HK-2 (cell line): Measurements from ENCODE around the gene HPS3.

ENCODE experiments used
- DNase-seq: peaks from one replicate; pipeline ENCODE4 v3.0.0-alpha.2; 2018; ENCODE audit not compliant: unreplicated experiment

HPS3 gene

DNA sequence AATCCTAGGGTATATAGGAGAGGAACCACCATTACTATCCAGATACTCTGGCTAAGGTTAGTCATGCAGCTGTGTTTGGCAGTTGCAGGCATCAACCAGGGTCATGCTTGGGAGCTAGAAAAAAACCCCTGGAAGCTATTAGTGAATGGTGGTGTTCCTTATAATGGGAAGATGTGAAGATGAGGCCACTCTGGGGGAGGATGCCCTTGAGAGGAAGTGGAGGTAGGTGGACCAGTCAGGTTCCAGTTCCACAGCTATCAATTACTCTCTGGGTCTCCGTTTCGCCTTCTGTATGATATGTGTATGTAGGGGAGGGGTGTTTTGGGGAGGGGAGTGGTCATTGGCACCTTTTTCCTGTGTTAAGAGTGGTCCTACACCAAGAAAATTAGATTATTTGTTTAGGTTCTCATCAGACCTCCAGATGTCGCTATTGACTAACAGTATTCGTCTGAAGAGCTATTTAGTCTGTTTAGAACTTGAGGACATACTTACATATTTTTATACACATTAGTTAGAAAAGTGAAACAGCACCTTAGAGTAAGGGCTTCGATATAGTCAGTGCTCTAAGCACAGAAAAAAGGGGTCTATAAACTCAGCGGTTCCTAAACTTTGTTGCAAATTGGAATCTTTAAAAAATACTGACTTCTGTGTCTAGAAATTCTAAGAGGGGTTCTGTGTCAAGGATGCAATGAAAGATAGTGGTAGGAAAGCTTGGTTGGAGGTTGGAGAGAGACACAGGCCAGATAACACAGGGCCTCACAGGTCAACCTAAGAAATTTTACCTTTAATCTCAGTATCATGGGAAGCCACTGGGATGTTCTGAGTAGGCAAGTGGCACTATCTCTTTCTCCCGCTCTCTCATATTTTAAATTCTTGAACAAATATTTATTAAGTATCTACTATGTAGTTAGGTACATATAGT lies 9.1 kb upstream of the HPS3 start:
- DNase-seq, result no peak

DNA sequence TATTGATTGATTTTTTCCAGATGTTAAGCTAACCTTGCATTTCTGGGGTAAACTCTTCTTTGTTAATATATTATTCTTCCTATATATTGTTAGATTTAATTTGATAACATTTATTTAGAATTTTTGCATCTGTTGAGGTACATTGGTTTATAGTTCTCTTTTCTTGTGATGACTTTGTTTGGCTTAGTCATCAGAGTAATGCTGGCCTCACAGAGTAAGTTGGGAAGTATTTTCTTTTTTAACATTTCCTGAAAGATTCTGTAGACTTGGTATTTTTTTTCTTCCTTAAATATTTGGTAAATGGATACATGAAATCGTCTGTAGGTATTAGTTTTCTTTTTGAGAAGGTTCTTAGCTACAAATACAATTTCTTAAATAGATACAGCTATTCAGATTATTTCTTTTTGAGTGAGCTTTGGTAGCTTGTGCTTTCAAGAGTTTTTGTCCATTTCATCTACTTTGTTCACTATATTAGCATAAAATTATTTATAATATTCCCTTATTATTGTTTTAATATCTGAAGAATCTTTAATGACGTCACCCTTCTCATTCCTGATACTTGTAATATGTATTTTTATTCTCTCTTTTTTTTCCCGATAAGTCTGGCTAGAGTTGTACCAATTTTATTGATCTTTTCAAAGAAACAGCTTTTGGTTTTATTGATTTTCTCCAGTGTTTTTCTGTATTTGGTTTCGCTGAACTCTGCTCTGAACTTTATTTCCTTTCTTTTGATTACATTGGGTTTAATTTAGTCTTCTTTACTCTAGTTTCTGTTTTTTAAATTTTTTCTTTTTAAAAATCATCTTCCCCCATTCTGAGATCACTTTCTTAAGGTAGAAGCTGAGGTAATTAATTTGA lies 6.5 kb upstream of the HPS3 start:
- DNase-seq, result no peak

DNA sequence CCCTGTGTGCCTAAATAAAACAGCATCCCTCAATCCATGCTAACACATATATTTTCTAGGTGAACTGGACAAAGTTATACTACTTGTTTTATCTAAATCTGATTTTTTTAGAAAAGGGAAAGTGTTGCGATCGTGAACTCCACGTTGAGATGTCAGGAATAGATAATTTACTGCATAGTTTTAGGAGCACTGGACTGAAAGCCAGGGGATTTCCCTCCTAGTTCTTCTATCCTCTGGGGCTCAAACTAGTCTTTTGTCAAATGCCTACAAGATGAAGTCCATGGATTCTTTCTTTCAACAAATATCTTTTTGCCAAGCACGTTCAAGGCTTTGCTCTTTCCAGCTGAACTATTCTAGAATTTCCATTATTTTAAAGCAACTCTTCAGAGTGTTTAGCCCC lies 617 bp upstream of the HPS3 start:
- DNase-seq, result no peak

GRCh38 chr3:149131589-149131988 lies 2.2 kb downstream of the HPS3 start:
- DNase-seq, result no peak

DNA sequence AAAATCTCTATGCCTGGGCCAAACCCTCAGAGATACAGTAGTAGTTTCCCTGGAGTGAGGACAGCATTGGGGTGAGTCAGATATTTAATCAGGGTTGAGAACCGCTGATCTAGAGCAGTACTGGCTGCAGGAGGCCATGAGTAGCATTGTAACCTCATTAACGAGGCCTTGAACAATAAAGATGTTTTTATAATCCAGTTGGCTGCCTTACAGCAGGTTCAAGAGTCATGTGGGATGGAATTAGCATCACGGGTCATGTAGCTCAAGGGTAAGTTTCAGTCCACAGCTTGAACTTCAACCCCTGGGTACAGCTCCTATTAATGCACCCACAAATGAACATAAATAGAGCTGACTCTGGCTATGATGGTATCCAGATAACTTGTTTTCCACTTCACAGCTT lies 5.1 kb downstream of the HPS3 start:
- no peak for DNase-seq

- no peak for DNase-seq
These were observed 13.2 kb downstream of the HPS3 start for GRCh38 chr3:149142682-149143081.

DNA sequence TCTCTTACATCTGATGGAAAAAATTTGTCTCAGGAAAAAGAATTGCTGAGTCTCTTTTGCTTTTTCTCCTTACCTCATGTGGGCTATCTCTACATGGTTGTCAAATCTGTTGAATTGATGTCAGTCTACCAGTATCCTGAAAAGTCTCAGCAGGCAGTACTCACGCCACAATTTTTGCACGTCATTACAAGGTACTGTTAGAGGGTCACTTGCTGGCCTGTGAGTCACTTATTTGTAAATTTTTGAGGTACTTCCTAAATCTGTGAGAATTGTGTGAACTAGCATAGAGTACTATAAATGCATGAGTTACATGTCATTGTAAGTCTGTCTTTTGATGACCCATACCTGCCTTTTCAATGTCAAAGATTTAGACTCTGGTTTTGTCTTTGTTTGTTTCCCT lies 15.9 kb downstream of the HPS3 start:
- DNase-seq, result no peak

DNA sequence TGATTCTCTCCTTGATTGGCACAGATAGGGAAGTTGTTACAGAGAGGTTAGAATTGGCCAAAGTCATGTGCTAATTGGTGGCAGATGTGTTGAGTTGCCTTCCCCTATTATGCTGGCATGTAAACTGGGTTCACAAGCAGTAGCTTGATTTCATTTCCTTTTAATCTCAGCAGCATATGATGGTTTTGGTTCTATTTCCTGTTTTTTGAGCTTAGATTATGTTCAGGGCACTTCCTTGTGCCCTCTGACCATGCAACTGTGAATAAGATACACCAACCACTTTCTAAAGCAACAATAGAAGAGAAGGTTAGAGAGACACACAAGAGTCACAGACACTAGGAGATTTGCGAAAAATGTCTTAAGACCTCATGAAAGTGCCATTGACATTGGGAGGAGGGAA lies 16.5 kb downstream of the HPS3 start:
- DNase-seq, result no peak

- no peak for DNase-seq
These were observed 21.0 kb downstream of the HPS3 start for GRCh38 chr3:149150436-149150835.

DNA sequence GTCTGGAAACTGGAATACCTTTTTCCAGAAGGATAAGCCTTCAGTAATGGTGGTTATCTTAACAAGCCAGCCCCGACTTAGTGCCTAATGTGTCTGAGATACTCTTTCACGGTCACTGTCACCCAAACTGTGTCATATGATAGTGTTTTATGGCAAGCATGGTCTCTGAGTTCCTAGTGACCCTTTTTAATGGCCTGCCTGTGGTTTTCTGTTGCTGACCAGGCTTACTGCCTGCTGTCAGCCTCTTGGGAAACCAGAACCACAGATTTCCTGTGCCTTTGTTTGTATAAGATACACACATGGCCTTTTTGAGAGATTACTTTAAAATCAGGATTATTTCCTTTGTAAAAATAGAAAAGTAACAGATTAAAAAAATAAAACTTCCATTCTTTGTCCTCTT lies 22.4 kb downstream of the HPS3 start:
- DNase-seq, result peak; percentile 31

- peak; percentile 20 for DNase-seq
These were observed 23.0 kb downstream of the HPS3 start for GRCh38 chr3:149152420-149152819.

GRCh38 chr3:149153402-149153801 lies 24.0 kb downstream of the HPS3 start:
- DNase-seq, result no peak

DNA sequence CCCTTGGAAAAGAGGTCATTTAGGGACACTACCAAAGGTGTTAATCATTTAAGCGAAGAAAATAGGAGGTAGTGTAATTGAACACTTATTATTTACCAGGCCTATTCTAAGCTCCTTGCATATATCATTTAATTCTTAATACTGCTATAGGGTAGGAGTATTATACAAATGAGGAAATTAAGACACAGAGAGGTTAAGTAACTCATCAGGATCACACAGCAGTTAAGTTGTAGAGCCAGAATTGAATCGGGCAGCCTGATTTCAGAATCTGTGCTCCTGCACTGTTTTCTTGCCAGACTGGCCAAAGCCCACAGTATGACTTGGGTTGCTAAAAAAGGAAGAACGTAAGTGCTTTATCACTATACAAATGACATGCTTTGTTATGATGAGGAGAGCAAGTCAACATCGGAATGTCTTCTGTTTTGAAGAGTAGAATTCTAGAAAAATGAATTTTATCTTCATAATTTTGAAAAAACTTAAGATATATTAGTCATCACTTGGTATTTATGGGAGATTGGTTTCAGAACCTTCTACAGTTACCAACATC lies 31.4 kb downstream of the HPS3 start:
- no peak for DNase-seq

DNA sequence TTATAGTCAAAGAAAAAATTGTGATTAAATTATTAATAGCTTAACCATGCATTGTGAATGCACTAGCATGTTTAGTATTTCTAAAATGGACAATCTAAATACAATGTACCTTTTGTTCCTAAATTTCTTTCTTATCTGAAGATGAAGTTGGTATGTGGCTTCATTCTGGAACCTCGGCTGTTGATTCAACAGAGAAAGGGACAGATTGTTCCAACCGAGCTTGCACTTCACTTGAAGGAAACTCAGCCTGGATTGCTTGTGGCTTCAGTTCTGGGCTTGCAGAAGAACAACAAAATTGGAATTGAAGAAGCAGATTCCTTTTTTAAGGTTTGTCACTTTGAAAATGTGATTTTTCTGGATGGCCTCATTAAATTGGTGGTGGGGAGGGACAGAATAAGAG lies 32.6 kb downstream of the HPS3 start:
- no peak for DNase-seq

- no peak for DNase-seq
These were observed 33.6 kb downstream of the HPS3 start for GRCh38 chr3:149163066-149163465.

GRCh38 chr3:149167898-149168297 lies 38.5 kb downstream of the HPS3 start:
- no peak for DNase-seq

DNA sequence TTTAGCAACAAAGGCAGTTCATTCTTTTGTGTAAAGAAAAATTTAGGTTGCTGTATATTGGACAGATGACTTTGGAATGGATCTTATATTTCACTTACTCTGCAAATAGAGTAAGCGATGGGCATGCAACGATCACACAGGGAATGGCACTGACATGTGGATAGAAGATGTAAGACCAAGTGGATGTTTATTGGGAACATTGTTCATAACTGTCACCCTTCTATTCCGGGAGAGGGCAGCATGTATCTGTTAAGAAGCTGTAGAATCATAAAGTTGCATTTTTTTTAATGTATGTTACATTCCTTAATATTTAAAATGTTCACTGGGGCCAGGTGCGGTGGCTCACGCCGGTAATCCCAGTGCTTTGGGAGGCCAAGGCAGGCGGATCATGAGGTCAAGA lies 41.2 kb downstream of the HPS3 start:
- DNase-seq, result no peak

GRCh38 chr3:149174901-149175300 lies 45.5 kb downstream of the HPS3 start:
- peak; percentile 56 for DNase-seq

DNA sequence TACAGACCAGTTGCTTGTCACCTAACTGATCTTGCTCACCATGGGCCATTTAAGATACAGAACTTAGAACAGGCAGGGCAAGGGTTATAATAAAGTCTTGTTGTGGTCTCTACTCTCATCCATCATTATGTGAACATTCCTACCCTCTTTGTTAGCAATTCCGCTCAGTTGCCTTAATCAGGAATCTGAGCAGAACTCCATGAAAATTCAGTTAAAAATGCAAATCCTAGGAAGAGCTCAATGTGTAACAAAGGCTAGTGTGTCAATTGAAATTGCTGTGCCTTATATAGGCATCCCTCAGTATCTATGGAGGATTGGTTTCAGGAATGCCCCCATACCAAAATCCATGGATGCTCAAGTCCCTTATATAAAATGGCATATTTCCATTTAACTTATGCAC lies 47.7 kb downstream of the HPS3 start:
- no peak for DNase-seq

- no peak for DNase-seq
These were observed 49.8 kb downstream of the HPS3 start for GRCh38 chr3:149179220-149179619.

DNA sequence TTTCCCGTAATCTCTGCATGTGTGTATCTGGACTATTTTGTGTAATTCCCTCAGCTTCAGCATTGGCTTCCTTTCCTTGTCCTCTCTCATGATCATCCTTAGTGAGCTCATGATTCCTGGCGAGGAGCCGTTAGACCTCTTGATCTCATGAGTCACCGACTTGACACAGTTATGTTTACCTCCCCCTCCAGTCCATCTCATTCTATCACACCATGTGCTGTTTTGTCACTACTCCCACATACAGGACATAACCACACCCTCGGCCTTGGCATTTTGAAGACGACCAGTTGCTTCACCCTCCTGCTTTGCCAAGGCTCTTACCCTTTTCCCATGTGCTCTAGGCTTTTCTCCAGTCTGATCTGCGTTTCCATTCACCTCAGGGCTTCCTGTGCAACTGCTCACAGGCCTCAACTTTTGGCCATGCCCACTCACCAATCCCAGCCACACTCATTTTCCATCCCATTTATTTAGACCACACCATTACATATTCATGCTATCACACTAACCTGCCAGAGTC lies 50.7 kb downstream of the HPS3 start:
- DNase-seq, result peak; percentile 84

- no peak for DNase-seq
These were observed 51.7 kb downstream of the HPS3 start for GRCh38 chr3:149181182-149181581.
